GM23338 (cell line): Measurements from ENCODE around the gene UNC80. TPM values are rescaled to one million over a fixed set of nuclear protein-coding genes. Genes with fewer than 3 reads are reported as not detected.

Experiments
- ATAC-seq: fragments of 200-7000 bp; cut with Tn5 transposase; 3 replicates; pipeline ENCODE4 v1.9.1; 2020
- DNase-seq: peaks from one replicate; pipeline ENCODE4 v3.0.0-alpha.2; 2015; ENCODE audit warnings: low spot score
- H2AFZ ChIP-seq: fragments of 200-600 bp; sonication (generic); 2 replicates; pipeline ENCODE4 v1.8.0; 2016; ENCODE audit warnings: antibody characterized with exemption, mild to moderate bottlenecking, moderate library complexity
- H3F3A ChIP-seq: fragments of 200-600 bp; sonication (generic); replicated peaks from 2 replicates; pipeline ENCODE4 v1.8.0; 2017; ENCODE audit warnings: antibody characterized with exemption, mixed run types, low read depth
- H3K27ac ChIP-seq: fragments of 200-600 bp; sonication (generic); 2 replicates; pipeline ENCODE4 v1.6.1; 2016; ENCODE audit warnings: low read depth
- H3K27me3 ChIP-seq: fragments of 200-600 bp; sonication (generic); 2 replicates; pipeline ENCODE4 v1.8.0; 2016; ENCODE audit warnings: mild to moderate bottlenecking, mixed run types, moderate library complexity; ENCODE audit not compliant: insufficient read depth
- H3K36me3 ChIP-seq: fragments of 200-600 bp; sonication (generic); 2 replicates; pipeline ENCODE4 v1.8.0; 2016; ENCODE audit warnings: mild to moderate bottlenecking; ENCODE audit not compliant: insufficient read depth
- H3K4me1 ChIP-seq: fragments of 200-600 bp; sonication (generic); 2 replicates; pipeline ENCODE4 v1.8.0; 2016; ENCODE audit warnings: mild to moderate bottlenecking, moderate library complexity; ENCODE audit not compliant: insufficient read depth
- H3K4me2 ChIP-seq: fragments of 200-600 bp; sonication (generic); 2 replicates; pipeline ENCODE4 v1.7.1; 2017; ENCODE audit warnings: mixed run types
- H3K4me3 ChIP-seq: fragments of 200-600 bp; sonication (generic); 2 replicates; pipeline ENCODE4 v1.6.1; 2016; ENCODE audit warnings: mixed run types
- H3K79me2 ChIP-seq: fragments of 200-600 bp; sonication (generic); replicated peaks from 2 replicates; pipeline ENCODE4 v1.8.0; 2017; ENCODE audit warnings: mild to moderate bottlenecking; ENCODE audit not compliant: insufficient read depth
- H3K9me2 ChIP-seq: fragments of 200-600 bp; sonication (generic); 2 replicates; pipeline ENCODE4 v1.8.0; 2017; ENCODE audit not compliant: insufficient read depth
- H4K20me1 ChIP-seq: fragments of 200-600 bp; sonication (generic); replicated peaks from 2 replicates; pipeline ENCODE4 v1.8.0; 2017; ENCODE audit warnings: mild to moderate bottlenecking; ENCODE audit not compliant: insufficient read depth
- H3K27ac Mint-ChIP-seq: 2 replicates; pipeline ENCODE4 v1.8.0; 2020; ENCODE audit warnings: inconsistent platforms, mild to moderate bottlenecking, moderate library complexity, mixed read lengths
- H3K27me3 Mint-ChIP-seq: 3 replicates; pipeline ENCODE4 v1.8.0; 2022; ENCODE audit warnings: low read depth, mild to moderate bottlenecking, moderate library complexity, mixed read lengths, inconsistent platforms; ENCODE audit not compliant: insufficient read depth, poor library complexity
- H3K36me3 Mint-ChIP-seq: 3 replicates; pipeline ENCODE4 v1.8.0; 2021; ENCODE audit warnings: low read depth, mild to moderate bottlenecking, inconsistent platforms, moderate library complexity, mixed read lengths
- H3K4me1 Mint-ChIP-seq: 3 replicates; pipeline ENCODE4 v1.8.0; 2020; ENCODE audit warnings: mild to moderate bottlenecking, inconsistent platforms, mixed read lengths
- H3K4me3 Mint-ChIP-seq: 3 replicates; pipeline ENCODE4 v1.8.0; 2021; ENCODE audit warnings: moderate library complexity, mild to moderate bottlenecking, inconsistent platforms, mixed read lengths
- H3K9me3 Mint-ChIP-seq: 3 replicates; pipeline ENCODE4 v1.8.0; 2020; ENCODE audit warnings: moderate library complexity, mild to moderate bottlenecking, inconsistent platforms, mixed read lengths
- CREB1 ChIP-seq: fragments of 250-450 bp; sonication (Bioruptor Pico); IDR thresholded peaks from 2 replicates; pipeline ENCODE4 v1.5.0; 2020; ENCODE audit warnings: low read depth, mild to moderate bottlenecking, moderate library complexity
- CTCF ChIP-seq, 2 experiments: fragments of 200-600 bp in 1 of 2; sonication (generic) in 1 of 2; conservative IDR thresholded peaks; 2 replicates each; pipeline versions ENCODE4 v1.5.1 to v1.6.1; 2016 to 2017; ENCODE audit warnings: antibody characterized with exemption in 2 of 2, low read depth in 2 of 2, mild to moderate bottlenecking in 2 of 2, moderate library complexity in 1 of 2
- ETS1 ChIP-seq: IDR thresholded peaks from 2 replicates; pipeline ENCODE4 v1.6.1; 2016; ENCODE audit warnings: antibody characterized with exemption
- EZH2 ChIP-seq: fragments of 200-600 bp; sonication (generic); IDR thresholded peaks from one replicate; pipeline ENCODE4 v1.8.0; 2017; ENCODE audit warnings: antibody characterized with exemption, mild to moderate bottlenecking, low read depth; ENCODE audit not compliant: unreplicated experiment
- EZH2phosphoT487 ChIP-seq: fragments of 200-600 bp; sonication (generic); IDR thresholded peaks from one replicate; pipeline ENCODE4 v1.8.1; 2018; ENCODE audit warnings: antibody characterized with exemption; ENCODE audit not compliant: unreplicated experiment
- JUNB ChIP-seq: IDR thresholded peaks from one replicate; pipeline ENCODE4 v1.6.1; 2016; ENCODE audit warnings: antibody characterized with exemption; ENCODE audit not compliant: unreplicated experiment
- NANOG ChIP-seq: IDR thresholded peaks from 2 replicates; pipeline ENCODE4 v1.6.1; 2016; ENCODE audit warnings: antibody characterized with exemption, borderline replicate concordance
- POLR2AphosphoS5 ChIP-seq: IDR thresholded peaks from 2 replicates; pipeline ENCODE4 v1.6.1; 2016; ENCODE audit warnings: antibody characterized with exemption, low read depth
- REST ChIP-seq: IDR thresholded peaks from one replicate; pipeline ENCODE4 v1.6.1; 2018; ENCODE audit warnings: antibody characterized with exemption; ENCODE audit not compliant: unreplicated experiment
- STAT1 ChIP-seq: IDR thresholded peaks from one replicate; pipeline ENCODE4 v1.6.1; 2016; ENCODE audit warnings: antibody characterized with exemption; ENCODE audit not compliant: unreplicated experiment
- ZNF114 ChIP-seq: fragments of 250-450 bp; sonication (Bioruptor Pico); IDR thresholded peaks from 2 replicates; pipeline ENCODE4 v1.5.0; 2020; ENCODE audit warnings: mild to moderate bottlenecking, moderate library complexity
- ZNF331 ChIP-seq: fragments of 250-450 bp; sonication (Bioruptor Pico); IDR thresholded peaks from 2 replicates; pipeline ENCODE4 v1.5.0; 2020; ENCODE audit warnings: low read depth, mild to moderate bottlenecking, moderate library complexity
- ZNF462 ChIP-seq: fragments of 250-450 bp; sonication (Bioruptor Pico); IDR thresholded peaks from 2 replicates; pipeline ENCODE4 v1.5.0; 2020; ENCODE audit warnings: mild to moderate bottlenecking, moderate library complexity
- polyA plus RNA-seq: library from polyadenylated mRNA; unstranded; fragments of >200 nt; fragmentation: Nextera tagmentation; extraction: Ambion mirVana; gene quantifications from 2 replicates; pipeline ENCODE4 v1.2.1, GENCODE V29; 2016
- total RNA-seq: library from RNA; depleted of rRNA; stranded (reverse); fragments of >200 nt; shearing (Covaris generic); gene quantifications from 2 replicates; pipeline ENCODE4 v1.2.3, GENCODE V29; 2014

The UNC80 gene
- total and polyA plus RNA-seq, 2 experiments from 2014 or later = 0.11 to 1.5 TPM

GRCh38 chr2:210020138-210020537 is 248.5 kb downstream of the UNC80 start:
- peaks cover 74% of the 10 kb centered on the region for H3K36me3 Mint-ChIP-seq
- peaks cover 47% of the 10 kb centered on the region for H3K36me3 ChIP-seq

More at GRCh38 chr2:210020138-210020537, 248.5 kb downstream of the UNC80 start:
- Mint-ChIP-seq H3K4me3 (no peak overlapping the region), H3K27me3 (peaks cover 3% of the 10 kb centered on the region), H3K9me3 (no peaks in the 10 kb centered on the region), H3K27ac (no peak overlapping the region), H3K4me1 (no peaks in the 10 kb centered on the region)
- H3K27ac ChIP-seq = no peak overlapping the region
- peaks cover 10% of the 10 kb centered on the region for H3K79me2 ChIP-seq
- no peaks in the 10 kb centered on the region for H3K9me2 ChIP-seq
- DNase-seq (no peak), ATAC-seq (no peak)
- H3K4me3 ChIP-seq = no peak overlapping the region
- H3K4me2 ChIP-seq = no peak overlapping the region
- no peak overlapping the region for H2AFZ ChIP-seq
- H3F3A ChIP-seq = no peaks in the 10 kb centered on the region
- H3K27me3 ChIP-seq = no peaks in the 10 kb centered on the region
- TF ChIP-seq CTCF (conservative IDR thresholded peaks at IDR 0.05; ENCODE audit: low read depth in 2 of 2) (no peak), CREB1 (CRISPR knock-in tag) (no peak), JUNB (no peak), POLR2AphosphoS5 (no peak), ZNF462 (CRISPR knock-in tag) (no peak), NANOG (no peak), REST (no peak), ZNF114 (CRISPR knock-in tag) (no peak), EZH2 (no peak), STAT1 (no peak), ZNF331 (CRISPR knock-in tag) (no peak), EZH2phosphoT487 (no peak), ETS1 (no peak)
- peaks cover 7% of the 10 kb centered on the region; the same call in 1 of the 2 replicates for H4K20me1 ChIP-seq
- no peaks in the 10 kb centered on the region for H3K4me1 ChIP-seq
